HFFc6 (cell line): Measurements from ENCODE around the gene FBXO24. TPM values are rescaled to one million over a fixed set of nuclear protein-coding genes. Genes with fewer than 3 reads are reported as not detected.

Experiments
- DNase-seq: peaks from one replicate; pipeline ENCODE4 v3.0.0-alpha.2; 2018
- H3K27ac Mint-ChIP-seq: 2 replicates; pipeline ENCODE4 v1.8.0; 2020; ENCODE audit warnings: mild to moderate bottlenecking, mixed read lengths
- H3K27me3 Mint-ChIP-seq: 2 replicates; pipeline ENCODE4 v1.8.0; 2021; ENCODE audit warnings: mild to moderate bottlenecking, moderate library complexity, mixed read lengths; ENCODE audit not compliant: insufficient read depth
- H3K36me3 Mint-ChIP-seq: 2 replicates; pipeline ENCODE4 v1.8.0; 2021; ENCODE audit warnings: low read depth, mixed read lengths
- H3K4me1 Mint-ChIP-seq: 2 replicates; pipeline ENCODE4 v1.8.0; 2020; ENCODE audit warnings: low read depth, mixed read lengths
- H3K4me3 Mint-ChIP-seq: 2 replicates; pipeline ENCODE4 v1.8.0; 2020; ENCODE audit warnings: mild to moderate bottlenecking, moderate library complexity, mixed read lengths
- H3K9me3 Mint-ChIP-seq: 2 replicates; pipeline ENCODE4 v1.8.0; 2020; ENCODE audit warnings: mild to moderate bottlenecking, mixed read lengths
- CTCF ChIP-seq: fragments of 200-600 bp; sonication (generic); IDR thresholded peaks from 2 replicates; pipeline ENCODE4 v1.5.0; 2021; ENCODE audit warnings: antibody characterized with exemption, mild to moderate bottlenecking
- total RNA-seq, 6 experiments: library from RNA; stranded (reverse); fragmentation: NEBNext Ultra II Directional; extraction: Animal tissue kit (Norgen Biotek cat#: 25700); gene quantifications; 2 replicates in 1 of 6; 3 replicates in 5 of 6; pipeline ENCODE4 v1.2.3, GENCODE V29; 2021

FBXO24 gene
- total RNA-seq, 6 experiments from 2014 or later: 0.20 to 0.47 (median 0.28) TPM

GRCh38 chr7:100599911-100600729, 14.0 kb downstream of the FBXO24 start:
- no peaks in the 10 kb centered on the region for H3K36me3 Mint-ChIP-seq
- H3K4me3 Mint-ChIP-seq: no peak overlapping the region
- peaks cover 8% of the 10 kb centered on the region for H3K4me1 Mint-ChIP-seq
- no peaks in the 10 kb centered on the region for H3K9me3 Mint-ChIP-seq
- H3K27ac Mint-ChIP-seq: no peak overlapping the region
- no peak for TF ChIP-seq CTCF
- no peak for DNase-seq
- no peaks in the 10 kb centered on the region; the same call in none of the 2 replicates for H3K27me3 Mint-ChIP-seq

GRCh38 chr7:100600730-100601038, 14.6 kb downstream of the FBXO24 start:
- Mint-ChIP-seq H3K27me3 (no peaks in the 10 kb centered on the region; the same call in none of the 2 replicates), H3K36me3 (no peaks in the 10 kb centered on the region), H3K4me1 (peaks cover 8% of the 10 kb centered on the region), H3K27ac (no peak overlapping the region), H3K4me3 (no peak overlapping the region), H3K9me3 (no peaks in the 10 kb centered on the region)
- TF ChIP-seq CTCF: no peak
- no peak for DNase-seq

GRCh38 chr7:100602889-100603725, 17.0 kb downstream of the FBXO24 start:
- peak; percentile 78 for DNase-seq
- no peak for TF ChIP-seq CTCF
- Mint-ChIP-seq H3K4me1 (peaks cover 16% of the 10 kb centered on the region), H3K4me3 (peak overlapping the region; percentile 90), H3K36me3 (peaks cover 9% of the 10 kb centered on the region), H3K27ac (peak overlapping the region; percentile 84), H3K27me3 (no peaks in the 10 kb centered on the region; the same call in none of the 2 replicates), H3K9me3 (no peaks in the 10 kb centered on the region)

GRCh38 chr7:100603726-100604027, 17.5 kb downstream of the FBXO24 start:
- peak overlapping the region; percentile 90 for H3K4me3 Mint-ChIP-seq
- H3K9me3 Mint-ChIP-seq: no peaks in the 10 kb centered on the region
- peak; percentile 31 for DNase-seq
- peak overlapping the region; percentile 84 for H3K27ac Mint-ChIP-seq
- H3K27me3 Mint-ChIP-seq: no peaks in the 10 kb centered on the region; the same call in none of the 2 replicates
- TF ChIP-seq CTCF: no peak
- peaks cover 9% of the 10 kb centered on the region for H3K36me3 Mint-ChIP-seq
- peaks cover 16% of the 10 kb centered on the region for H3K4me1 Mint-ChIP-seq

- Mint-ChIP-seq H3K27me3 (no peaks in the 10 kb centered on the region; the same call in none of the 2 replicates), H3K27ac (peak overlapping the region; percentile 84)
Measured at GRCh38 chr7:100604028-100604975, 18.2 kb downstream of the FBXO24 start.

More at GRCh38 chr7:100604028-100604975, 18.2 kb downstream of the FBXO24 start:
- H3K4me3 Mint-ChIP-seq: peak overlapping the region; percentile 90
- DNase-seq: peak; percentile 48
- H3K36me3 Mint-ChIP-seq: peaks cover 9% of the 10 kb centered on the region
- H3K4me1 Mint-ChIP-seq: peaks cover 16% of the 10 kb centered on the region
- peak; percentile 80 for TF ChIP-seq CTCF
- no peaks in the 10 kb centered on the region for H3K9me3 Mint-ChIP-seq
